ENCODE results near the gene HINT3.
"Not testable (repeated sequence)": the region's sequence is repeated elsewhere in the genome, so short reads cannot be mapped to it uniquely, and the experiment has no call there.

The HINT3 gene

DNA sequence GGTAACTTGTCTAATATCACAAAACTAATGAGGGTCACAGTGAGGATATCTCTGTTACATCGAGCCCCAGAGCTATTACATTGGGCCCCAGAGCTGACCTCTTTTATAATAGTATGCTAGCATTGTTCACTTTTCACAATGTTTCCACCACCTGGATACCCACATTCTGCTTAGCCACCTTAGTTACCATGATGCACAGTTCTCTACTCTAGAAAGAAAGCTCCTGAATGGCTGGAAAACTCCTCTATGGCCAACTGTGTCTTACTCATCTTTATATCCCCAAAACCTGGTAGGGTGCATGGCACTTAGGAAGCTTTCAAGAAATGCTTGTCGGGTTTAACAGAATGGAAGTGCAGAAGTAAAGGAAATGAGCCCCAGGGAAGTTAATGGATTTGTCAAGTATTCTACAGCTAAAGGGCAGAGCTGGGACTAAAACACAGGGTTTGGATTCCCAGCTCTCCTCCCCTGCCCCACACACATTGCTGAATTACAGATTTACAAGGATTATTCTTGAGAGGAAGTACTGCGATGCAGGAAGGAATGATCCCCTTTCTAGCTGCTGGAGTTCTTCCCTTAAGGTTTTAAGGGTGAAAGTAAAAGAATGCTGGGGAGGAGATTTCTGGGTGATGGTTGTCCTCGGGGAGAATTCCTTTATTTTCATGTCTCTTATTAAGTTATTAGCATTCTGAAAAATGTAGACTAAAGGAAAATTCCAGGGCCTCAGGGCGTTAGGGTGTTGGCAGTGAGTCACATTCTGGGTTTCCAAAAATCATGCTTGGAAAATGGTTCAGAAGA lies 16.1 kb upstream of the HINT3 start:
- DNase-seq, result no peak

DNA sequence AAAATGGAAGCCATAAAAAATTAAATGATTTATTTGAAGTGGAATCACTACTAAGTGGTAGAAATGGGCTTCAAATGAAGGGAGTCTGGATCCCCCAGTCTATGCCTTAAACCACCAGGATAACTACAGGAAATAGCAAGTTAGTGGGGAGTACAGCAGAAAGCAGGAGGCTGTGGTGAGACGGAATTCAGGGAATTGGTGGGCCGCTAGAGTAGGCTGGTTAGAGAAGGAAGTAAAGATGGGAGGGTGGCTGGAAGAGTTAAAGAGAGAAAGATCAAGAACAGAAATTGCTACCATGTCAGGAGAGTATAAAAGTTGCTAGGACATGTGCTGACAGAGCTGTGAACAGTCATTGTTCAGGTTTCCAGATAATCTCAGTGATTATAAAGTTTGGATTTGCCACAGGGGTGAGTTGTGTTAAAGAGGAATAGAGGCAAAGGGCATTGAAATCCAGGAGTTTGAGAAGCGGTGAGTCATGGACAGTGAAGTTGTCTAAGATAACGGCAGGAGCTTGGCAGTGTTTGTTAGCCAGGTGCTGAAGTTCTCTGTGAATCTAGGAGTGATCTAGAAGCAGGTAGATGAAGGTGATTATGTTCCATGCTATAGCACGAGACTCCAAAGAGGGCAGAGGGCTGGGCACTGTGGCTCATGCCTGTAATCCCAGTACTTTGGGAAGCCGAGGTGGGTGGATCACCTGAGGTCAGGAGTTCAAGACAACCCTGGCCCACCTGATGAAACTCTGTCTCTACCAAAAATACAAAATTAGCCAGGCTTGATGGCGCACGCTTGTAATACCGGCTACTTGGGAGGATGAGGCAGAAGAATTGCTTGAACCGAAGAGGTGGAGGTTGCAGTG lies 13.7 kb upstream of the HINT3 start:
- no peak for DNase-seq

DNA sequence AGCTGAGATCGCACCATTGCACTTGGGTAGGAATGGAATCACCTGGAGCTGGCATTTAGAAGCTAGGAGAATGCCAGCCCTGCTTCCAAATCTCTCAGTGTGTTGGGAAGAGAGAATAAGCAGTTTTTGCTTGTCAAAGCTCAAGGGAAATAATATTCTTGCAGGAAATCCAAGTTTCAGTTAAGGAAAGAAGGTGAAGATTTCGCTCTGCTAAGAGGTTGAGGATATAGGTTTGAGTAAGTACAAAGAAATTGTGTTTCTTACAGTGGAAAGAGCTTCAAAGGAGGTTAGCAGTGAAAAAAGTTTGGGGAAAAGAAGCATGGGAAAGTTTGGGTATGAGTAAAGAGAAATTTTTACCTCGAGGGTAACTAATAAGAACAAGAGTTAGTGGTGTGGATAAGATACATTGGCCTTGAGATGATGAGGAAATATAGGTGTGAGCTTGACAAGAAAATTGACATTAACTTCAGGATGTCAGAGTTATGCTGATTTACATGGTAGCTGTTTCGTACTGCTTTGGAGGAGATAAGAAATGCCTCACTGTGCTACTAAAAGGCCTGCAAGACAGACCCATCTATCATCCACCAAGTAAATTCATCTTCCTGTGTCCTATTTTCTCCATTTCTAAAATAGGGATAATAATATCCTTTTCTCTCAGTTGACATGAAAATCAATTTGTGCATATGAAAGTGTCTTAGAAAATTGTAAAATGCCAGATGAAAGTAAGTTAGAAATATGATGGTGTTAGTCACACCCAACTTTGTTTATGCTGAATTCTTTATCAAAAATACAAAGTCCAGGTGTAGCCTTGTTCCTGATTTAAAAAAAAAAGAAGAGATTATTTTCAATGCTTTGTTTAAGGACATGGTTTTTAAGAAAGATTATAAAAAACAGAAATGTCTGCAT lies 12.8 kb upstream of the HINT3 start:
- no peak for DNase-seq

DNA sequence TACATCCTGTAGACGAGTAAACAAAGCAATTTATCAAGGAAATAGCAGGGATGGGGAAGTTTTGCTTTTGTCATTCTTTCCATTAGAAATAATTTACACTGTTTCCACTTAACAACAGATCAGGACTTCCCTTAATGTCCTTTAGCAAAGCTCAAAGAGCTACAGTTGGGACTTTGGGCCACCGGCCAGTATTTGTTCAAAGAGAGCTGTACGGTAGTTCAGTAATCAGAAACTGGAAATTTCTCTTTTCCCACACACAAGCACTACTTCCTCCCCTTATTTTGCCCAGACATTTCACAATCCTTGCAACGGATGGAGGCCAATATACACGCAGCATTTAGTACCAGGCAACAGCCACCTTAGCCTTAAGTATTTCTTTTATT lies 12.1 kb upstream of the HINT3 start:
- DNase-seq, result peak; percentile 72

DNA sequence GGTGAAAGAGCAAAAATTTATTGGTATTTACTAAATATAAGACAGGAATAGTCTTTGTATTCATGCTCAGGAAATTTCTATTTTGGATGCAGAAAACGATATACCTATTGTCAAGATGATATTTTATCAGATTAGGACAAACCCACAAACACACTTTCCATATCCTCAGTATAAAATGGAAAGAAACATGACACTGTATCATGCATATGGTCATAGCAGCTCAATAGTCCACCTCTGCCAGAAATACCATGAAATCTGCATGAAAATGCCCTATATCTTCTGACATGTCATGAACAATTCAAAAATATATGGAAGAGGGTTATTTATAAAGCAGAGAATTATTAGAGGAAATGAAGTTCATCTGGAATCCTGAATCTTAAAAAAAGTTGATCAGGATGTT lies 11.7 kb upstream of the HINT3 start:
- DNase-seq, result no peak

DNA sequence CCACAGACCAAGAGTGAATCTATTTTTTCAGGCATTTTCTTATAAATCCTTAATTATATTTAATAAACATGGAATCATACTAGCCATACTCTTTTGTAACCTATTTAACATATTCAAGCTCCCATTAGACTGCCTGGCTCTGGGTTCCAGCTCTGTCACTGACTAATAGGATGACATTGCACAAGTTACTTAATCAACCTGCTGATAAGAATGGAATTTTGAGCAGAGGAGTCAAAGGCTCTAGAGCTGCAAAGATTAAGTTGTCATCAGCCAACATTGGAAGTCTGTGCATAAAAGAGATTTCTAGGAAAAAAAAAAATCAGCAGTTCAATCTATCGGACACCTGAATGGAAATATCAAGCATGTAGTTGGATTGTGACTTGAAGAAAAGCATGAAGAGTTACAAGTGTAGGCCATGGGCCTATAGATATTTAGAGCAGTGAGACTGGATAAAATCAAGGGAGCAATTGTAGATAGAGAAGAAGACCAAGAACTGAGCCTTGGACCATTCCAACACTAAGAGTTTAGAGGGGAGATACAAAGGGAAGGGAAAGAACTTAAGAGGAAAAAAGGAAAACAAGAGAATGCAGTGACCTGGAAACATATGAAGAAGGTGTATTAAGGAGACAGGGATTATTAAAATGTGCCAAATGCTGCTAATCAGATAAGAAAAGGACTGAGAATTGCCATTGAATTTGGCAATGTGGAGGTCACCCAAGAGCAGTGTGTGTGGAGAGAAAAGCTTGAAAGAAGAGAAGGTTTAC lies 11.0 kb upstream of the HINT3 start:
- DNase-seq, result peak; percentile 40

DNA sequence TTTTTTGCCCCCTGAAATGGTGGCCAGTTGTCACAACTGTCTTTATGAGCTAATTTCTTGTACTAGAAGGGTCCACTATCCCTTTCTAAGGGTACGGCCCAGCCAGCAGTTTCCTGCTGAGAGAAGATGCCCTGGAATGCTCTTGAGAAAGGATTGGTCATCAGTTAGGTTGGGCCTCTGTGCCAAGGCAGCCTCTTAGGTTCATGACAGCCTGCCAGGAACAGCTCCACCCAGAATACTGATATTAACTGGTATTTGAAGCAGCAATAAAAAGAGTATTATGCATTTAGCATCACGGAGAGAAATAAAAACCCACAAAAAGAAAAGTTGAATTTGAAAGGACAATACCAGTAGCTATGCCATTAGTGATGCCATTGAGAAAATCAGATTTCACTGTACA lies 9.0 kb upstream of the HINT3 start:
- no peak for DNase-seq

DNA sequence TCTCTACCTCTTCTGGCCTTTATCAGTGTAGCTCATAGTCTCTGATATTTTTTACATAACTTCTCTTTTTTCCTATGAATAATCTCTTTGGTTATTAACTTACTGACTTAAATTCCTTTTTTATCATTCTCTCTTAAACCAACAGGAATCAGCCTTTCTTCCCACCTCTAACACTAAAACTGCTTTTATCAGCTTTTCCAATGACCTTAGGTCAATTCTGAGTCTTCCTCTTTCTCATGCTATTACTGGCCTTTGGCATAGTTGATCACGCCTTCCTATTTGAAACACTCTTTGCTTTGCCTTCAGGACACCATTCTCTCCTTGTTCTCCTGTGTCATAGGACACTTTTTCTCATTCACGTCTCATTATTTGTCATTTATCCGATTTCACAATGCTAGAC lies 8.1 kb upstream of the HINT3 start:
- no peak for DNase-seq

DNA sequence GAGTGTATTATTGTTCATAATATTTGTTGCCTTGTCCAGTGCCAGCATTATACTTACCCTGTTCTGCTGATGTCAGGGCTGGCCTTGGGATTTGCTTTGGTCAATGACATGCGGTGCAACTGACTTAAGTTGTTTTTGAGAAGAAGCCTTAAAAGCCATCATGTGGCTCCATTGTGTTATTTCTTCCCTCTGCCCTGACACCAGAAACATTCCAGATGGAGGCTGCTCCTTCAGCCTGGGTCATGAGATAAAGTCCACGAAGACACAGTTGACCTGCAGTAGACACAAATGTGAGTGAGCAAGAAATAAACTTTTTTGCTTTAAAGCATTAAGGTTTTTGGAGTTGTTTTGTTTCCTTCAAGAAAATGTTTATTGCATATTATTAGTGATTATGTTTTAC lies 7.5 kb upstream of the HINT3 start:
- DNase-seq, result no peak

DNA sequence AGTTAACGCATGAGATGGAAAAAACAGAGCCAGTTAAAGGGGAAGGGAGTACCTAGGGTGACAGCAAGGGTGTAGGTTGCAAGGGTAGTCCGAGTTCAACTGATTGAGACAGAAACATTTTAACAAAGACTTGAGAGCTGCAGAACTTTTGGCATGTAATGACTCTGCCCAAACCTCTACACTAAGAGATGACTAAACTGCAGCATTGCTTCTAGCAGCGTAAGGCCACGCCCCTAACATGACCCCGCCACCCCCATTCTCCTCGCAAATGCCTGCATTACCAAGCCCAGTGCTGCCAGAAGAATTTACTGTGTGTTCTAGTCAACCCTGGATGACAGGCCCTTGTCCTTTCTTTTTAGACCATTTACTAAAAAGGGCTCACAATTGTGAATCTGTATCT lies 6.3 kb upstream of the HINT3 start:
- DNase-seq, result no peak

DNA sequence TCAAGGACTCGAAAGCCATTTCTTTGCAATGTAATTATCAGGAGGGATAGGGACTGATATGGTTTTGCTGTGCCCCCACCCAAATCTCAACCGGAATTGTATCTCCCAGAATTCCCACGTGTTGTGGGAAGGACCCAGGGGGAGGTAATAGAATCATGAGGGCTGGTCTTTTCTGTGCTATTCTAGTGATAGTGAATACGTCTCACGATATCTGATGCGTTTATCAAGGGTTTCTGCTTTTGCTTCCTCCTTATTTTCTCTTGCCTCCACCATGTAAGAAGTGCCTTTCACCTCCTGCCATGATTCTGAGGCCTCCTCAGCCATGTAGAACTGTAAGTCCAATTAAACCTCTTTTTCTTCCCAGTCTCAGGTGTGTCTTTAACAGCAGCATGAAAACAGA lies 5.9 kb upstream of the HINT3 start:
- DNase-seq, result not testable (repeated sequence)

DNA sequence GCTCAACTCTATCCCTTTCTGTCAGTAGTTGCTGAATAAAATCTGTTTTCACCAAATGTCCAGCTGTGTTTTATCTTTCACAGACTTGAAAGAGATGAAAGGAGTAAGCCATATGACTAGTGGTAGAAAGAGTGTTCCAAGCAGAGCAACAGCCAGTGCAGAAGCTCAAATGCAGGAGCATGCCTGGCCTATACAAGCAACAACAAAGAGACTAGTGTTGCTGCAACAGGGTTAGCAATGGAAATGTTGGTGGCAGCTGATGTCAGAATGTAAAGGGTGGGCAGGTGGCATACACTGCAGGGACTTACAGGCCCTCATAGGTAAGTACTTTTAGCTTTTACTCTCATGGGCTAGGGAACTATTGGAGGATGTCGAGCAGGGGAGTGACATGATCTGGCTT lies 5.2 kb upstream of the HINT3 start:
- no peak for DNase-seq

DNA sequence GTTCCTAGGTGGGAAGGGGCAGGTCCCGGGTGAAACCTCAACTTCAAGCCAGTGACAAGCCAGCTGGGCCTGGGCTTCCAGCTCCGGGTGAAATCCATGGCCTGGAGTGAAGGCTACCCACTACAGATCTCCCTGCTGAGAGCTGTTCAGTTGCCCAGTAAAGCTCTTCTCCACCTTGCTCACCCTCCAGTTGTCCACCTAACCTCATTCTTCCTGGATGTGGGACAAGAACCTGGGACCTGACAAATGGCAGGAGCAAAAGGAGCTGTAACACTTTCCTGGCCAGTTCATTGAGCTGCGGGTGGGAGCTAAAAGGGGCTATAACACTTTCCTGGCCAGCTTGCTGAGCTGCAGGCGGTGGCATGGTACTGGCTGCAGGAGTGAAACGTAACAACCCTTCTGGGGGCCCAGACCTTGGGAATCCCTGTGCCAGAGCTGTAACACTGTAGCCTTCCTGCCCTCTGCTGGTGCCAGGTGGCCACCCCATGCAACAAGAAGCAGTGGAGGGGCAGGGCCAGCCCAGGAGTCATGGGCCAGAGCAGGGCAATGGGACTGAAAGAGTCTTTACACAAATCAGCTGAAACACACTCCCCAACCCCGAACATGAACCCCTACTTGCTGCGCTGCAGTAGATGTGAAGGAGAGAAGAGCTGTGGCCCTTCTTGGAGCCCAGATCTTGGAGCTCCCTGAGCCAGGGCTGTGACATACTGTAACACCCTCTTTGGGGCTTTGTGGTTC lies 3.6 kb upstream of the HINT3 start:
- DNase-seq, result no peak

DNA sequence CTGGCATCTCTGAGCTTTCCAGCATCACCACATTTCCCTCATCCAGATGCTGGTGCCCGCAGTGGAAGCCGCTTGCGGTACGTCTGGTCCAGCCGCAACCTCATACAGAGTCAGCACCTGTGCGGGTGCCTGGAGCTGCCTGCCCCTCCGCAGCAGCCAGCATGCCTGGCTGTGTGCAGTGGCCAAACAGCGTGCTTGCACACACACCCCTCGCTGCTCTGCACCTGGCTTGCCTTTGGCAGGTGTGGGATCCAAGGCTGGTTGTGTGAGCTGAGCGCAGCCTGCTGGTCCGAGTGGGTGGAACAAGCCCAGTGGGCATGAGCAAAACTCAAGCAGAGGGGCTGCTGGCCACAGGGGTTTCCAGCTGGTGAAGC lies 3.1 kb upstream of the HINT3 start:
- no peak for DNase-seq

DNA sequence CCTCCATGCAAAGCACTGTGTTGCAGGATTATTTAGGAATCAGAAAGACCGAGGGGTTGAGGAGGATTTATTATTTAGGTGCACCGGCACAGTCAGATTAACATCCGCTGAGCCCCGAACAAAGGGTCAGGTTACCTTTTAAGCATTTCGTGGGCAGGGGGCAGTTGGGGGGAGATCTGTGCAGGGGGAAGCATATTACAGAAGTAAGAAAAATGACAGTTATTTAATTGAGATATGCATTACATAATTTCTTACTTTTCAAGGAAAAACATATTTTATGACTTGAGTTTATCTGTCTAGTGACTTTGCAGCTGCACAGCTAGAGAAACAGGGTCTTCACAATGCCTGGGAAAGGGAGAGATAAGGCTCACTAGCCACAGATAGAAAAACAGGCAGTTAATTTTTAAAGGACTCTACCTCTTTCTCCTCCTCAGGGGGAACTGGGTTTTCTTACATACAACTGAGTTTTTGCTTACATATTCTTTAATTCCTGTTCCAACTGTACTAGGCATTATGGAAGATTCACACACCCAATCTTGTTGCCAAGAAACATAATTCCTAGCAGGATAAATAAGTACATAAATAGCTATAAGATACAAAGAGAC lies 1.7 kb upstream of the HINT3 start:
- DNase-seq, result no peak

DNA sequence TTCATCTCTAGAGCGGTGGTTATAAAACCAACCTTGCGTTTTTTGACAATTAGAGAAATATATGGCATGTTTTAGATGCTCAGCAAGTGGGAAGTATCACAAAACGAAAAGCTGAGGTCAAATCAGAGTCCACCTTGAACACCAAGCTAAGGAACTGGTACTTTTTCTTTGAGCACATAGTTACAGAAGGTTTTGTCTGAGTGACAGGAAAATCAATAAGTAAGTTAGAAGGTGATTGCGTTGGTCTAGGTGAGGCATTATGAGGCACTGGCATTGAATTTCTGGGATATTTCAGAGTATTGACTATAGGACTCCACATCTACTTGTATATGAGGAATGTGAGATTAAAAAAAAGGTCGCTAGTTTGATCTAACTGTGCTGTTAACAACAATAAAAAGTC lies 597 bp upstream of the HINT3 start:
- no peak for DNase-seq

DNA sequence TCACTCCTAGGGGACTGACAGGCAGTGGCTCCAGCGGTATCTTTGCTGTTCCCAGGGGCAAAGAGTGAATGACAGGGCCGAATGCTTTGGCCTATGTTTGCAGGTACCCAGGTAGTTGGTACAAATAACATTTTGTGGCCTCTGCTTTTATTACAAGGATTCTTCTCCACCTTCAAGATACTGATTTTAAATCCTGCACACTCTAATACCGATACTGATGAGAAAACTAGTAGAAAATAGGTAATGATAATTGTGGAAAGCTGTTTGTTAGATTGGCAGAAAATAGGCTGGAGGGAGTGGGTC lies 772 bp downstream of the HINT3 start:
- DNase-seq, result no peak

DNA sequence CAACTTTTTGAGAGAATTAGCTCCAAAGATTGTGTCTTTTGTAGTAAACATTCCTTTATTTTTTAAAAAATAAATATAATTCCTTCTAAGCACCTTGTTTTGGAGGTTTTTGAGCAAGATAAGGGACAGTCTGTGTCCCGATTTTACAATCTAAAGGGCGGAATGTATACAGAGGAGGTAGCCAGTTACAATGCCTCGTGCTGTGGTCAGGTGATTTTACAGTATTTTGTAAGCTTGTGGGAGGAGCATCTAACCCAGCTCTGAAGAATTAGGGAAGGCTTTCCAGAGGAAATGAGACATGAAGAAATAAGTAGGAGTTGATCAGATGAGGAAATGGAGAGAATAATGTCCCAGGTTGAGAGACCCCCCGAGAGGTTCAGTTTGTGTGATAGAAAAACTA lies 1.3 kb downstream of the HINT3 start:
- DNase-seq, result peak; percentile 63

DNA sequence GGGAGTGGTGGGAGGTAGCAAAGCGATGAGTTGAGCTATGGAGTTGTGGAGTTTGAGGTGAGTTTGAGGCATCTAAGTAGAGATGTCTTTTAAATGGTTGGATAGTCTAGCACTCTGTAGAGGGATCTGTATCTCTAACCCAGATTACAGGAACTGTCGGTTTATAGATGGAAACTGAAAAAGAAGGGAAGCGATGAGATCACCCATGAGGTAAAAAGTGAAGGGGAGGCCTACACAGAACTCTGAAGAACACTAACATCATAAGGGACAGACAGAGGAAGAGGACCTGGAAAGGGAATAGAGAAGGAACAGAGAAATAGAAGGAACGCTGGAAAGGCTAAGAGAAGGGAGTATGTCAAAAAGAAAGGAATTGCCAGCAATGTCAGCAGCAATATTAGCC lies 2.5 kb downstream of the HINT3 start:
- DNase-seq, result no peak

DNA sequence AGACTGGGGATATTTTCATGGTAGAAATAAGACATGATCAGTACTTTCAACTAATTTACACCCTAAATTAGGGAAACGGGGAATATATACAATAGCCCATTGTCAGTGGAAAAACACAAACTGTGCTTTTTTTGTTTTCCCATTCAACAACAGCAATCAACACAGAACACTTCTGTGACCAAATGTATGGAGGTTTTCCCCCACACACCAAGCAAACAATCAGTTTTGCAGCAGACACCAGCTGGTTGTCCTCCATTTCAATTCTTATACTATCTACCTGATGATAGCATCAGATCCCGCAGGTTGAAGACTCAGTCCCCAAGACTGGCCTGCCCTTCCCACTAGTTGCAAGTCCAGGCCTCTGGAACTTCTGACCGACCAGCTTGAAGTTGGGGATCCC lies 4.5 kb downstream of the HINT3 start:
- DNase-seq, result no peak

DNA sequence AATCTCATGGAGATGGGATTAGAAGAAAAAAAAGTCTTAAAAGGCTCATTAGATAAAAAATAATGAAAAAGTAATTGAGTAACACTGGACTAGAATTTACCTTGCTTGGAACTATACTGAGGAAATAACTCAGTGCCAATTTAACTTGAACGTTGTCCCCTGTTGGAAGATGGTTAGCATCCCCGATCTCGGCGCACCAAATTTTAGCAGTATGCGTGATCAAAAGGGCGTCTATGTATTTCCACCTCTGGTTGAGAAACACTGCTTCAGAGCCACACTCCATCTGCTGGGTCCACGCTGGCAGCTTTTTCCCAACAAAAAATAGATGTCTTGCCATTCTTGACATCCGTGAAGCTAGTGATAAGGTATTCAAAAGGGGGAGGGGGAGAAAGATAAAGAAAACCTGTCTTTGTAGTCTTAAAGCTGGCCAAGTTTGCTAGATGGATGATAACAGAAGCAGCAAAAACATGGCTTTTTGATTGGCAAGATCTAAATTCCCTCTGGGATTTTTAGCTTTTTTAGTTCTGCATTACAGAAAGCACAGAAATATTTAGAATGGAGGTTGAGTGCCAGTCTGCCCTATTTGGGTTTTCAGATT lies 6.4 kb downstream of the HINT3 start:
- no peak for DNase-seq

Data from GF-D8 (cell line).